ENCODE data around the gene SVOPL. TPM values are rescaled to one million over a fixed set of nuclear protein-coding genes. Genes with fewer than 3 reads are reported as not detected.

The SVOPL gene
- total RNA-seq, 1 donor from 2014 or later = not detected

DNA sequence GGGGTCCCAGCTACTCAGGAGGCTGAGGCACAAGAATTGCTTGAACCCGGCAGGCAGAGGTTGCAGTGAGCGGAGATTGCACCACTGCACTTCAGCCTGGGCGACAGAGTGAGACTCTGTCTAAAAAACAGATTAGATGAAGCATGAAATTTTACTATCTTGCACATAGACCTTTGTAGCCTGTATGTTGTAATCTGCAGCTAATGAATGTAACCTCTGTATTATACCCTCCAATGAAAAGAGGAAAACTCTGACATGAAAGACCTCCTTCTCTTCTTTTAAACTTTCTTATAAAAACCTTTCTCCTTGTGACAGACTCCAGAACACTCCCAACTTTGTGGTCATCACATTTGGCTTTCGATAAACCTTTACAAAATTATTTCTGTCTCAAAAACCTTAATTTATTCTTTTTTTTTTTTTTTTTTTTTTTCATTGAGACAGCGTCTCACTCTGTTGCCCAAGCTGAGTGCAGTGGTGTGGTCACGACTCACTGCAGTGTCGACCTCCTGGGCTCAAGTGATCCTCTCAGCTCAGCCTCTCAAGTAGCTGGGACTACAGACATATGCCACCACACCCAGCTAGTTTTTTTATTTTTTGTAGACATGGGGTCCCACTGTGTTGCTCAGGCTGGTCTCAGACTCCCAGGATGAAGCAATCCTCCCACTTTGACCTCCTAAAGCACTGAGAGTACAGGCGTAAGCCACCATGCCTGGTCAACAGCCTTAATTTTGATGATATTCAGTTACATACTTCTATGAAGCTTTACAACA is 97.4 kb downstream of the SVOPL start:
- Mint-ChIP-seq H3K36me3 (ENCODE audit: low read depth) (no peaks in the 10 kb centered on the region), H3K9me3 (no peaks in the 10 kb centered on the region), H3K4me1 (peaks cover 3% of the 10 kb centered on the region), H3K27ac (no peak overlapping the region), H3K27me3 (peaks cover 6% of the 10 kb centered on the region), H3K4me3 (no peak overlapping the region)
- DNase-seq (no peak), ATAC-seq (ENCODE audit: low read depth) (no peak)
- TF ChIP-seq, protein P1, sequence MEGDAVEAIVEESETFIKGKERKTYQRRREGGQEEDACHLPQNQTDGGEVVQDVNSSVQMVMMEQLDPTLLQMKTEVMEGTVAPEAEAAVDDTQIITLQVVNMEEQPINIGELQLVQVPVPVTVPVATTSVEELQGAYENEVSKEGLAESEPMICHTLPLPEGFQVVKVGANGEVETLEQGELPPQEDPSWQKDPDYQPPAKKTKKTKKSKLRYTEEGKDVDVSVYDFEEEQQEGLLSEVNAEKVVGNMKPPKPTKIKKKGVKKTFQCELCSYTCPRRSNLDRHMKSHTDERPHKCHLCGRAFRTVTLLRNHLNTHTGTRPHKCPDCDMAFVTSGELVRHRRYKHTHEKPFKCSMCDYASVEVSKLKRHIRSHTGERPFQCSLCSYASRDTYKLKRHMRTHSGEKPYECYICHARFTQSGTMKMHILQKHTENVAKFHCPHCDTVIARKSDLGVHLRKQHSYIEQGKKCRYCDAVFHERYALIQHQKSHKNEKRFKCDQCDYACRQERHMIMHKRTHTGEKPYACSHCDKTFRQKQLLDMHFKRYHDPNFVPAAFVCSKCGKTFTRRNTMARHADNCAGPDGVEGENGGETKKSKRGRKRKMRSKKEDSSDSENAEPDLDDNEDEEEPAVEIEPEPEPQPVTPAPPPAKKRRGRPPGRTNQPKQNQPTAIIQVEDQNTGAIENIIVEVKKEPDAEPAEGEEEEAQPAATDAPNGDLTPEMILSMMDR (IDR thresholded peaks at IDR 0.05) = no peak
- POLR2A ChIA-PET = no interaction called here
- intact Hi-C loops (cut with micrococcal nuclease) = no loop called here
- CTCF ChIA-PET = no interaction called here

DNA sequence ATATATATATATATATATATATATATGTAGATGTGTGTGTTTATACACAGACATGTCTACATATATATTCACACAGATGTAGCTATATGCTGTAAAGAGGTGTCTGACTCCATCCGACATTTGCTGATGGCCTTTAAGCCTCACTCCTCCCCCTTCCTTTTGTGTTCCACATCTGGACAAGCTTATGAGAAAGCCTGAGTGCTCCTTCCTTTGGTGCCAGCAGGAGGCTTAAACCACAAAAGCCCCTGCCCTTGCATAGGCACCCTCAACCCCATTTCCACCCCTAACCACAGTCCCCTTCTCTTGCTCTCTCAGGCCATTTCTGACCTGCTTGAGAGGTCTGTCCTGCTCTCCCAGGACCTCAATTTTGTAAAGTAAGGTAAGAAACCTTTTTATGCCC is 98.7 kb downstream of the SVOPL start:
- no peaks in the 10 kb centered on the region for H3K9me3 Mint-ChIP-seq
- intact Hi-C loops (cut with micrococcal nuclease) = no loop called here
- ATAC-seq (ENCODE audit: low read depth) = no peak

DNA sequence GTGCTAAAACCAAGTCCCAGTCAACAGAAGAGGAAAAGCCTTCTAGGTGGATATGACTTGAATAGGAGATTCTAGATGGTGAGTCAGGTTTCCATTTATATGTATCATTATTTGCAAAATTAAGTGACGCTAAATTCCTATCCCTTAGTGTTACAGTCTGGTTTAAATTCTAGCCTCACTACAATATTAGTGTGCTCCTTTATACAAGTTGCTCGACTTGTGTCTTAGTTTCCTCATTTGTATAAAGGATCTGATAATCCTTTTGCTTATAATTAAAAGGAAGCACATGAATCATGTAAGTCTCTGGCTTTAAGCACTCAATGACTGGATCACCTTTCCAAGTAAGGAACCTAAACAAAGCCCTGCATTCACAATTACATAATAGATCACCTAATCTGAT is 105.7 kb downstream of the SVOPL start:
- Mint-ChIP-seq H3K9me3 (no peaks in the 10 kb centered on the region), H3K27ac (no peak overlapping the region), H3K4me1 (no peaks in the 10 kb centered on the region), H3K4me3 (no peak overlapping the region), H3K36me3 (ENCODE audit: low read depth) (no peaks in the 10 kb centered on the region), H3K27me3 (peaks cover 3% of the 10 kb centered on the region)
- ChIA-PET POLR2A (no interaction called here), CTCF (no interaction called here)
- ATAC-seq (ENCODE audit: low read depth) (no peak), DNase-seq (no peak)
- intact Hi-C loops (cut with micrococcal nuclease) = no loop called here
- TF ChIP-seq, protein P1 (IDR thresholded peaks at IDR 0.05) = no peak

More for the DNA sequence above, 98.7 kb downstream of the SVOPL start:
- H3K36me3 Mint-ChIP-seq (ENCODE audit: low read depth) = no peaks in the 10 kb centered on the region
- H3K27ac Mint-ChIP-seq = no peak overlapping the region
- H3K4me3 Mint-ChIP-seq = no peak overlapping the region
- H3K4me1 Mint-ChIP-seq = no peaks in the 10 kb centered on the region
- ChIA-PET POLR2A (no interaction called here), CTCF (no interaction called here)
- no peak for DNase-seq
- TF ChIP-seq, protein P1 (IDR thresholded peaks at IDR 0.05) = no peak
- peaks cover 6% of the 10 kb centered on the region for H3K27me3 Mint-ChIP-seq

DNA sequence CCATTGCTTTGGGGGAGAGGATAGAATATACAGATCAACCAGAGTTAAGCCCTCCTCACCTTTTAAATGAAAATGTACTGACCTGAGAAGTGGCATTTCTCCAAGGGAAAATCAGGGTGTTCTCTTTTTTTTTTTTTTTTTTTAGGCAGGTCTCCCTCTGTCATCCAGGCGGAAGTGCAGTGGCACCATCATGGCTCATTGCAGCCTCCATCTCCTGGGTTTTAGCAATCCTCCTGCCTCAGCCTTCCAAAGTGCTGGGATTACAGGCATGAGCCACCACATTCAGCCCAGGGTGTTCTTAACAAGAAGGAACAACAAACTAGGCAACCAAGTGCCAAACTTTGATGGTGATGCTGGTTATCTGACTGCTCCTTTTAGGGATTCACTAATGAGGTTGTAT is 111.0 kb downstream of the SVOPL start:
- intact Hi-C loops (cut with micrococcal nuclease) = no loop called here
- no peak overlapping the region for H3K27ac Mint-ChIP-seq
- ChIA-PET CTCF (no interaction called here), POLR2A (no interaction called here)
- no peak for ATAC-seq (ENCODE audit: low read depth)
- no peak for DNase-seq
- peaks cover 15% of the 10 kb centered on the region for H3K36me3 Mint-ChIP-seq (ENCODE audit: low read depth)
- H3K4me3 Mint-ChIP-seq = no peak overlapping the region
- TF ChIP-seq, protein P1 (IDR thresholded peaks at IDR 0.05) = no peak
- H3K27me3 Mint-ChIP-seq = no peaks in the 10 kb centered on the region
- H3K4me1 Mint-ChIP-seq = no peaks in the 10 kb centered on the region
- H3K9me3 Mint-ChIP-seq = no peaks in the 10 kb centered on the region

DNA sequence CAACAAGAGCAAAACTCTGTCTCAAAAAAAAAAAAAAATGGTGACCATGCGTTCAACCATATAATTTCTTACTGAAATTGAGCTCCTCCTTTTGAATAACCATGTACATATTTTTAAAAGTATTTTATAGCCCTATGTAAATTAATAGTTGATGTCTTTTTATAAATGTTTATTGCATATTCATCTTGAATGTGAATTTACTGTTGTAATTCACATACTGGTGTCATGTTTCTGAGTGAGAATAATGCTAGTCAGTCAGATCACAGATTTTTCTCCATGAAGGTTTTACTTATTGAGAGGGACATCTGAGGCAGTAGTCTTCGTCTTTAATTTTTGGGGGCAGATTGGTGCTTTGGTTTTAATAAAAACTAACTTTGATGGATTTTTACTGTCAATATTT is 112.2 kb downstream of the SVOPL start:
- intact Hi-C loops (cut with micrococcal nuclease) = no loop called here
- ChIA-PET POLR2A (no interaction called here), CTCF (no interaction called here)
- Mint-ChIP-seq H3K36me3 (ENCODE audit: low read depth) (peaks cover 27% of the 10 kb centered on the region), H3K9me3 (no peaks in the 10 kb centered on the region), H3K4me1 (no peaks in the 10 kb centered on the region), H3K27me3 (no peaks in the 10 kb centered on the region), H3K27ac (no peak overlapping the region), H3K4me3 (no peak overlapping the region)
- DNase-seq (no peak), ATAC-seq (ENCODE audit: low read depth) (no peak)
- TF ChIP-seq, protein P1 (IDR thresholded peaks at IDR 0.05) = no peak
